KMS-11 (cell line): ENCODE data around the gene PHF13.

Experiments used
- H2AFZ ChIP-seq: fragments of 200-600 bp; sonication (generic); 2 replicates; pipeline ENCODE4 v1.6.1; 2016; ENCODE audit warnings: antibody characterized with exemption, mixed run types, low read depth
- H3K27ac ChIP-seq: fragments of 200-600 bp; sonication (generic); 2 replicates; pipeline ENCODE4 v1.6.1; 2016; ENCODE audit warnings: mild to moderate bottlenecking, mixed run types
- H3K27me3 ChIP-seq: fragments of 200-600 bp; sonication (generic); 2 replicates; pipeline ENCODE4 v1.6.1; 2017; ENCODE audit warnings: mild to moderate bottlenecking, low read depth, mixed run types, moderate library complexity; ENCODE audit not compliant: insufficient read depth
- H3K36me3 ChIP-seq: fragments of 200-600 bp; sonication (generic); 2 replicates; pipeline ENCODE4 v1.6.1; 2017; ENCODE audit warnings: mild to moderate bottlenecking, mixed run types; ENCODE audit not compliant: insufficient read depth
- H3K4me1 ChIP-seq: fragments of 200-600 bp; sonication (generic); 2 replicates; pipeline ENCODE4 v1.6.1; 2016; ENCODE audit warnings: mild to moderate bottlenecking, low read depth, mixed run types; ENCODE audit not compliant: poor library complexity, severe bottlenecking
- H3K4me2 ChIP-seq: fragments of 200-600 bp; sonication (generic); 2 replicates; pipeline ENCODE4 v1.7.0; 2016; ENCODE audit warnings: mild to moderate bottlenecking, mixed run types
- H3K4me3 ChIP-seq: fragments of 200-600 bp; sonication (generic); IDR thresholded peaks from 2 replicates; pipeline ENCODE4 v1.6.1; 2017; ENCODE audit warnings: low read depth, low read length, mixed read lengths; ENCODE audit not compliant: insufficient read depth
- H3K79me2 ChIP-seq: fragments of 200-600 bp; sonication (generic); 2 replicates; pipeline ENCODE4 v1.6.1; 2016; ENCODE audit warnings: low read depth, mixed run types; ENCODE audit not compliant: insufficient read depth
- H3K9ac ChIP-seq: fragments of 200-600 bp; sonication (generic); 2 replicates; pipeline ENCODE4 v1.6.1; 2016; ENCODE audit warnings: mild to moderate bottlenecking, mixed run types
- H4K20me1 ChIP-seq: fragments of 200-600 bp; sonication (generic); 2 replicates; pipeline ENCODE4 v1.6.1; 2016; ENCODE audit warnings: mild to moderate bottlenecking, mixed run types; ENCODE audit not compliant: insufficient read depth
- TF ChIP-seq, protein P1 (sequence below): fragments of 200-600 bp; sonication (generic); conservative IDR thresholded peaks from 2 replicates; pipeline ENCODE4 v1.6.1; 2017; ENCODE audit warnings: low read depth, mild to moderate bottlenecking, antibody characterized with exemption, low read length, moderate library complexity, mixed read lengths

The PHF13 gene

DNA sequence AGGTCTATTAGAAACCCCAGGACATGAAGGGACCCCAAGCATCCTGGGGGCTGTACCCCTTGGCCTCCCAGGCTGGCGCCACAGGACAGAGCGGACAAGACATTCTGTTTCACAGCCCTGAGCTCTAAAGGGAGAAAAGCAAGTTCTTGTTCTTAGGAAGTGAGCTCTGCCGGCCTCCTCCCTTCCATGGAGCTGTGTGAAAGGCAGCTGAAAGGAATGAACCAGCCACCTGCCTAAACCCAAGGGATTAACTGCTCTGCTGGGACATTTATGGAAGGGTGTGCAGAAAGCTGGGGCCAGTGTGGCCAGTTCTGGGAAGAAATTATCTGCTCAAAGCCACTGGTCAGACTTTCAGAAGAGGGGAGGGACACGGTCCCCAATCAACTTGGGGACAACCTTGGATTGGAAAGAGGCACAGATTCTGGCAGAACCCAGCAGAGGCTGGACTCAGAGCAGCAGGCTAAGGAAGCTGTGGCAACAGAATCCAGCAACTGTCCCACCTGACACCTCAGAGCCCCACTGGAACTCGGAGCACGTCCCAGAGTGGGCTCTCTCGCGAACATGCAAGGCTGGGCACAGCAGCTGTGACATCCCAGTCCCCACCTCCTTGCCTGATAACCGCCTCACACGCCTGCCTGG lies 13.0 kb upstream of the PHF13 start:
- Histone ChIP-seq H3K27ac (peak overlapping the region; percentile 92), H3K27me3 (no peaks in the 10 kb centered on the region), H2AFZ (peak overlapping the region; percentile 60), H3K4me2 (peak overlapping the region; percentile 100), H4K20me1 (peaks cover 28% of the 10 kb centered on the region; the same call in 1 of the 2 replicates), H3K4me3 (peak overlapping the region; percentile 83), H3K36me3 (peaks cover 8% of the 10 kb centered on the region; the same call in 1 of the 2 replicates), H3K4me1 (peaks cover 30% of the 10 kb centered on the region), H3K9ac (peak overlapping the region; percentile 88), H3K79me2 (peaks cover 64% of the 10 kb centered on the region)
- TF ChIP-seq, protein P1, sequence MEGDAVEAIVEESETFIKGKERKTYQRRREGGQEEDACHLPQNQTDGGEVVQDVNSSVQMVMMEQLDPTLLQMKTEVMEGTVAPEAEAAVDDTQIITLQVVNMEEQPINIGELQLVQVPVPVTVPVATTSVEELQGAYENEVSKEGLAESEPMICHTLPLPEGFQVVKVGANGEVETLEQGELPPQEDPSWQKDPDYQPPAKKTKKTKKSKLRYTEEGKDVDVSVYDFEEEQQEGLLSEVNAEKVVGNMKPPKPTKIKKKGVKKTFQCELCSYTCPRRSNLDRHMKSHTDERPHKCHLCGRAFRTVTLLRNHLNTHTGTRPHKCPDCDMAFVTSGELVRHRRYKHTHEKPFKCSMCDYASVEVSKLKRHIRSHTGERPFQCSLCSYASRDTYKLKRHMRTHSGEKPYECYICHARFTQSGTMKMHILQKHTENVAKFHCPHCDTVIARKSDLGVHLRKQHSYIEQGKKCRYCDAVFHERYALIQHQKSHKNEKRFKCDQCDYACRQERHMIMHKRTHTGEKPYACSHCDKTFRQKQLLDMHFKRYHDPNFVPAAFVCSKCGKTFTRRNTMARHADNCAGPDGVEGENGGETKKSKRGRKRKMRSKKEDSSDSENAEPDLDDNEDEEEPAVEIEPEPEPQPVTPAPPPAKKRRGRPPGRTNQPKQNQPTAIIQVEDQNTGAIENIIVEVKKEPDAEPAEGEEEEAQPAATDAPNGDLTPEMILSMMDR = no peak

DNA sequence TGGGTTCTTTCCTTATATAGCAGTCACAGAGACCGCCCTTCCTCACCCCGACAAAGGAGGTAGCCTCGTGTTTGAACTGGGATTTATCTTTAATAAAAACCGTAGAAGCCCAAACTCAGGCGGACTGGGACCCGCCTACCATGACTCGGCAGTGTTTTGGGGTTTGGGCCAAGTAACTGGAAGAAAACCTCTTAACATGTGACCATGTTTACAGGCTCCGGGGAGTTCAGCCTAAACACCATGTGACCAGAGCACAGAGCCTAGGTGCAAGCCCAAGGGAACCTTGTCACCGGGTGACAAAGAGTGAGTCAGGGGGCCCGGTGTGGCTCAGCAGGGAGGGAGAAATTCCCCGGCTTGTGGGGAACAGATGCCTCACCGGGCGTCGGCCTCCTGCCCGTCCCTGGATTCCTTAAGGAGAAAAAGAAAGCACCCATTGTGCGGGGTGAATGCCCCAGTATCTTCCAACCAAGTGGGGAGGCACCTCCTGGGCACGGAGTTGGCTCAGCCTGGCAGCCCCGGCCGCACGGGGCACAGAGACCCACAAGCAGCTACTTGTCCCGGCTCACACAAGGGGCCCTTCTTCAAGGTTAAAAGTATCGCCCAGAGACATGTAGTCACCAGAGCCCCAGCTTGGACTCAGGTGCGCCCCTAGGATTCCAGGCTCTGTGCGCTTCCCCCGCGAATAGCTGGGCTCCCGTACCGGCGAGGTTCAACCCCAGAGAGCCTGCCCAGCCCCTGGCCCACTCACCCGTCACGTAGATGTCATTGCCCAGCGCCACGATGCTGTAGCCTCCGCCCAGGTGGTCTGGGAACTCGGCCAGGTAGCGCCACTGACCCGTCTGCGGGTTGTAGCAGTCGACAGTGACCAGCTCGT lies 12.2 kb upstream of the PHF13 start:
- peak overlapping the region; percentile 83 for H3K4me3 ChIP-seq
- peak overlapping the region; percentile 100 for H3K4me2 ChIP-seq
- peaks cover 28% of the 10 kb centered on the region; the same call in 1 of the 2 replicates for H4K20me1 ChIP-seq
- H3K79me2 ChIP-seq = peaks cover 60% of the 10 kb centered on the region
- H2AFZ ChIP-seq = peak overlapping the region; percentile 60
- H3K9ac ChIP-seq = peak overlapping the region; percentile 88
- TF ChIP-seq, protein P1 = no peak
- H3K27me3 ChIP-seq = no peaks in the 10 kb centered on the region
- H3K4me1 ChIP-seq = peaks cover 30% of the 10 kb centered on the region
- H3K36me3 ChIP-seq = peaks cover 8% of the 10 kb centered on the region; the same call in 1 of the 2 replicates
- peak overlapping the region; percentile 92 for H3K27ac ChIP-seq

DNA sequence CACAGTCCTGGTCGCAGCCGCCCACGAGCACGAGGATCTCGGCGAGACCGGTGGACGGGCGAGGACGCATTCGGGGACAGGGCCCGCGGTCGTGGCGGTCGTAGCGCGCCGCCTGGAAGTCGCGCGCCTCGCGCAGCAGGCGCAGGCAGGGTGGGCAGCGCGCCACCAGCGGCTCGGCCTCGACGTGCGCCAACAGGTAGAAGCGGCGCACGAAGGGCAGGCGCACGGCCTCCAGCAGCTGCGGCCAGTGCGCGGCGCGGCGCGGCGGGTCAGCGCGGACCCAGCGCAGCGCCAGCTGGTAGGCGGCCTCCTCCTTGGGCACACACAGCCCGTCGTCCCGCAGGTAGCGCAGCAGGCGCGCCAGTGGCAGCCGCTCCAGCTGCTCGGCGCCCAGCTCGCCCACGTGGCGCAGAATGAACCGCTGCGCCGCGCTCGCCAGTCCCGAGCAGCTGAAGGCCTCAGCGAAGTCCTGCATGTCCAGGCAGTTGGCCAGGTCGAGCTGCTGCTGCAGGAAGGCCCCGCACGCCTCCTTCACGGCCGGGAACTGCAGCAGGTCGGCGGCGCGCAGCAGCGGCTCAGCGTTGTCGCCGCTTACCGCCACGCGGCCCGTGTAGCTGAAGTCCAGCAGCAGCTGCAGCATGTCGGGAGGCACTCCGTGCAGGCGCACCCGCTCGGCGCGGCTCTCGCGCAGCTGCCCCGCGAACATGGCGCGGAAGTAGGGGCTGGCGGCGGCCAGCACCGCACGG lies 11.4 kb upstream of the PHF13 start:
- H3K4me3 ChIP-seq = peak overlapping the region; percentile 83
- peaks cover 53% of the 10 kb centered on the region for H3K79me2 ChIP-seq
- peak overlapping the region; percentile 60 for H2AFZ ChIP-seq
- peak overlapping the region; percentile 88 for H3K9ac ChIP-seq
- no peaks in the 10 kb centered on the region for H3K27me3 ChIP-seq
- H3K36me3 ChIP-seq = peaks cover 8% of the 10 kb centered on the region; the same call in 1 of the 2 replicates
- H3K27ac ChIP-seq = peak overlapping the region; percentile 92
- TF ChIP-seq, protein P1 = no peak
- H3K4me2 ChIP-seq = peak overlapping the region; percentile 100; the same call in 1 of the 2 replicates
- H4K20me1 ChIP-seq = peaks cover 21% of the 10 kb centered on the region; the same call in 1 of the 2 replicates
- peaks cover 30% of the 10 kb centered on the region for H3K4me1 ChIP-seq

DNA sequence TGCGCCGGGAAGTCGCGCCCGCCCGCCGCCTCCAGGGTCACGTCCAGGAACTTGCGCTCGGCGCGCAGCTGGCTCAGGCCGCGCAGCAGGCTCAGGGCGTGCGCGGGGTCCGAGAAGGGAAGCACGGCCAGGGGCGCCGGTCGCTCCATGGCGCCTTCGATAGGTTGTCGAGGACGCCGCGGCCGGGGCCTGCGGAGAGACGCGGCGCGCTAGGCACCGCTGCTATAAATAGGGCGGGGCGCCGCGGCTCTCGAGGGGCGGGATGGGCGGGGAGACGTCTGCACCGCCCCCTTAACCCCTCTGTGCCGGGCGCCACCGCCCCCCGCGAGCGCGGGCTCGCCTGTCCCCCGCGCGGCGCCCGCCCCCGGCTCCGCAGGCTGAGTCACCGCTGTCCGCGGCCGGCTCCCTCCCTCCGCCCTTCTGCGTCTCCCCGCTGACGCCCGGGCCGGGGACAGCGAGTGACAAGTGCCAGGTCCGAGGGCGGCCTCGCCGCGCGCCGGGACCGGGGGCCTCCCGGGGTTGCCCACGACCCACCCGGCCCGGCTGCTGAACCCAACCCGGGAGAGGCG lies 10.8 kb upstream of the PHF13 start, which contains the start of gene KLHL21:
Gene KLHL21 (minus strand): TSS at position 201 of the 569 bp plus-strand sequence. CDS start 52 bp downstream, at position 149.
- Histone ChIP-seq H3K27me3 (no peaks in the 10 kb centered on the region), H3K4me2 (peak within 1 kb of the TSS; percentile 100), H4K20me1 (peaks cover 16% of the 10 kb centered on the region; the same call in 1 of the 2 replicates), H3K4me1 (peaks cover 30% of the 10 kb centered on the region), H3K79me2 (peaks cover 47% of the 10 kb centered on the region), H3K9ac (peak within 1 kb of the TSS; percentile 88), H3K4me3 (peak within 1 kb of the TSS; percentile 83), H3K27ac (peak within 1 kb of the TSS; percentile 92), H3K36me3 (peaks cover 6% of the 10 kb centered on the region; the same call in 1 of the 2 replicates), H2AFZ (peak within 1 kb of the TSS; percentile 78)
- TF ChIP-seq, protein P1 = no peak
